Measurements from ENCODE around the gene AMZ1.
A peak's percentile ranks its signal among the peaks of the same experiment; 100 is the strongest.
"Not testable (repeated sequence)": the region's sequence is repeated elsewhere in the genome, so short reads cannot be mapped to it uniquely, and the experiment has no call there.

Gene AMZ1

DNA sequence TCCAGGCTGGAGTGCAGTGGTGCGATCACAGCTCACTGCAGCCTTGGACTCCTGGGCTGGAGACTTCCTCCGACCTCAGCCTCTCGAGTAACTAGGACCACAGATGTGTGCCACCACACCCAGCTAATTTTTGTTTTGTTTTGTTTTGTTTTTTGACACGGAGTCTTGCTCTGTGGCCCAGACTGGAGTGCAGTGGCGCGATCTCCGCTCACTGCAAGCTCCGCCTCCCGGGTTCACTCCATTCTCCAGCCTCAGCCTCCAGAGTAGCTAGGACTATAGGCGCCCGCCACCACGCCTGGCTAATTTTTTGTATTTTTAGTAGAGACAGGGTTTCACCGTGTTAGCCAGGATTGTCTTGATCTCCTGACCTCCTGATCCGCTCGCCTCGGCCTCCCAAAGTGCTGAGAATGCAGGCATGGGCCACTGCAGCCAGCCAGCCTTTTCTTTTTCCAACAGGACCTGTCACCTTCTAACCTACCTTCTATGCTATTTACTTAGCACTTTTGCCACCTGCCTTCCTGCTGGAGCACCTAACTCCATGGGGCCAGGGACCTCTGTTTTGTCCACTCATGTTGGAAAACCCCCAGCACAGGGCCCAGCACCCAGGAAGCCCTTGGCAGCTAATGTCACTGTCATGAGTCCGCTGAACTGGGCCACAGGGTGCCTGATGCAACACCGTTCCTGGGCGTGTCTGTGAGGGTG lies 5.6 kb downstream of the AMZ1 start:
- not testable (repeated sequence) for H3K27ac Mint-ChIP-seq; H3K36me3 Mint-ChIP-seq (ENCODE audit: insufficient read depth); H3K9me3 Mint-ChIP-seq

GRCh38 chr7:2694122-2694436 lies 6.1 kb downstream of the AMZ1 start:
- peaks cover 13 to 16% of the 10 kb centered on the region in 2 donors for H3K4me1 Mint-ChIP-seq (ENCODE audit: low read depth in 2 of 2)
- not testable (repeated sequence) for DNase-seq; ATAC-seq (replicated peaks)

More for the DNA sequence above, 5.6 kb downstream of the AMZ1 start:
- peaks cover 14 to 17% of the 10 kb centered on the region in 2 donors for H3K4me1 Mint-ChIP-seq (ENCODE audit: low read depth in 2 of 2)
- not testable (repeated sequence) for H3K4me3 Mint-ChIP-seq; ATAC-seq (replicated peaks); DNase-seq
- peaks cover 22 to 46% of the 10 kb centered on the region in 2 donors for H3K27me3 Mint-ChIP-seq

GRCh38 chr7:2698581-2699288 lies 10.7 kb downstream of the AMZ1 start:
- peak; percentile 91 for ATAC-seq (replicated peaks)

More at GRCh38 chr7:2694122-2694436, 6.1 kb downstream of the AMZ1 start:
- H3K27me3 Mint-ChIP-seq: peaks cover 17 to 40% of the 10 kb centered on the region in 2 donors
- H3K27ac Mint-ChIP-seq; H3K9me3 Mint-ChIP-seq; H3K4me3 Mint-ChIP-seq; H3K36me3 Mint-ChIP-seq (ENCODE audit: insufficient read depth): not testable (repeated sequence)

DNA sequence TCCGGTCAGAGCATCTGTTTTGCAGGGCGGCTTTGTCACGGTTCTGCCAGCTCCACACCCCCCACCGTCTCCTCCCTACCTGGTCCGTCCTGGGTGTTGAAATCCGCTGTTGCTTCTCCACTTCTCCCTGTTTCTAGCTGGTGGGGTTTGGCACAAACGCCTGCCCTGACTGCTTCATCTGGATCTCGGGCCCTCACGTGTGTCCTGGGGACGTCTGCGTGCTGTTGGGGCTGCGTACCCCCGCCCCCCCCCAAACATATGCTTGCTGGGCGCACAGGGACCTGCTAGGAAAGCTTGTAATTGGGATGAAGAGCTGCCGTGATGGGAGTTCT lies 11.3 kb downstream of the AMZ1 start:
- no peak for DNase-seq
- Mint-ChIP-seq H3K9me3 (no peaks in the 10 kb centered on the region), H3K4me1 (ENCODE audit: low read depth in 2 of 2) (peaks cover 25 to 28% of the 10 kb centered on the region in 2 donors), H3K36me3 (ENCODE audit: insufficient read depth) (peaks cover 10% of the 10 kb centered on the region), H3K27ac (peak overlapping the region; percentile 91 to 92), H3K27me3 (peaks cover 0 to 7% of the 10 kb centered on the region in 2 donors), H3K4me3 (peak overlapping the region; percentile 74 to 83)
- no peak for ATAC-seq (replicated peaks)

More at GRCh38 chr7:2698581-2699288, 10.7 kb downstream of the AMZ1 start:
- peak; percentile 68 to 73 (median 71) for DNase-seq
- H3K36me3 Mint-ChIP-seq (ENCODE audit: insufficient read depth): peaks cover 11% of the 10 kb centered on the region
- peaks cover 0 to 7% of the 10 kb centered on the region in 2 donors for H3K27me3 Mint-ChIP-seq
- peak overlapping the region; percentile 74 to 83 for H3K4me3 Mint-ChIP-seq
- H3K27ac Mint-ChIP-seq: peak overlapping the region; percentile 91 to 92
- no peaks in the 10 kb centered on the region for H3K9me3 Mint-ChIP-seq
- peaks cover 25 to 28% of the 10 kb centered on the region in 2 donors for H3K4me1 Mint-ChIP-seq (ENCODE audit: low read depth in 2 of 2)

DNA sequence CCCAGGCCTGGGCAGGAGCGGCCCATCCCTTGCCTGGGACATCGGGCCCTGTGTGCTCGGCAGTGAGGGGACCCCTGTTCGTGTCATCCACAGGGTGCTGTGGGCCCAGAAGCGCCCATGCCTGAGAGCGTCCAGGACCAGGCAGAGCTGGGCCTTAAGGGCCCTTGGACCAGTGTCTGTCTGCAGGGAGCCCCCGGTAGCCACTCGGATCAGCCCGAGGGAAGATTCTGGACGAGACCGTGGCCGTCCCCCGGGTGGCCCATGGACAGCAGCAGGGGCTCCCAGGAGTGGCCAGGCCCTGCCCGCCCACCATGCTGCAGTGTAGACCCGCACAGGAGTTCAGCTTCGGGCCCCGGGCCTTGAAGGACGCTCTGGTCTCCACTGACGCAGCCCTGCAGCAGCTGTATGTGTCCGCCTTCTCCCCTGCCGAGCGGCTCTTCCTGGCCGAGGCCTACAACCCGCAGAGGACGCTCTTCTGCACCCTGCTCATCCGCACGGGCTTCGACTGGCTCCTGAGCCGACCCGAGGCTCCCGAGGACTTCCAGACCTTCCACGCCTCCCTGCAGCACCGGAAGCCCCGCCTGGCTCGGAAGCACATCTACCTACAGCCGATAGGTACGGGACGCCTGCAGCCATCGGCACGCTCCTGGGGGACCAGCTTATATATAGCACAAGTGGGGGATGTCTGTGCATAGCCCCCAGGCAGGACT lies 12.3 kb downstream of the AMZ1 start:
- DNase-seq: no peak
- Mint-ChIP-seq H3K27ac (peak overlapping the region; percentile 91 to 92), H3K4me3 (peak overlapping the region; percentile 55 to 83), H3K9me3 (no peaks in the 10 kb centered on the region), H3K36me3 (ENCODE audit: insufficient read depth) (peaks cover 7% of the 10 kb centered on the region), H3K4me1 (ENCODE audit: low read depth in 2 of 2) (peaks cover 25 to 28% of the 10 kb centered on the region in 2 donors), H3K27me3 (peaks cover 0 to 7% of the 10 kb centered on the region in 2 donors)
- ATAC-seq (replicated peaks): no peak

DNA sequence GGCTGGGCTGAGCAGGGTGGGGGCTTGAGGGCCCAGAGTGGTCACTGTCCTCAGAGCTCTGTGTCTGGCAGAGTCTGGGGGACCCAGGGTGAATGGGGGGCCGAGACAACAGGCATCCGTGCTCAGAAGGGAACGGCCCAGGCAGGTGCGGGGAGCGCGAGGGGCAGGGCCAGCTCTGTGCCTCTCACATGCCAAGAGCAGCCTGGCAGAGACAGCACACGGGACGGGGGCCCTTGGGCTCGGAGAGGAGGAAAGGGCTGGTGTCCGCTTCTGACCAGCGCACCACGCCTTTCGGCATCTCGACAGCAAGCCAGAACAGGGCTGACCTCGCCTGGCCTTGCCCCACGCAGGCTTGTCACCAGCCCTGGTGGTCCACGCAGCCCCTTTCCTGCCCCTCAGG lies 13.4 kb downstream of the AMZ1 start:
- H3K4me1 Mint-ChIP-seq (ENCODE audit: low read depth in 2 of 2): peaks cover 25 to 28% of the 10 kb centered on the region in 2 donors
- H3K27me3 Mint-ChIP-seq: peaks cover 0 to 7% of the 10 kb centered on the region in 2 donors
- no peak for ATAC-seq (replicated peaks)
- no peak for DNase-seq
- H3K36me3 Mint-ChIP-seq (ENCODE audit: insufficient read depth): peaks cover 7% of the 10 kb centered on the region
- peak overlapping the region in 1 of 2 donors; percentile 57 for H3K27ac Mint-ChIP-seq
- H3K4me3 Mint-ChIP-seq: no peak overlapping the region
- no peaks in the 10 kb centered on the region for H3K9me3 Mint-ChIP-seq

GRCh38 chr7:2701832-2702593 lies 14.0 kb downstream of the AMZ1 start:
- Mint-ChIP-seq H3K4me3 (no peak overlapping the region), H3K36me3 (ENCODE audit: insufficient read depth) (peaks cover 7% of the 10 kb centered on the region), H3K27ac (peak overlapping the region in 1 of 2 donors; percentile 57), H3K9me3 (no peaks in the 10 kb centered on the region), H3K4me1 (ENCODE audit: low read depth in 2 of 2) (peaks cover 25 to 28% of the 10 kb centered on the region in 2 donors), H3K27me3 (peaks cover 0 to 7% of the 10 kb centered on the region in 2 donors)
- no peak for DNase-seq
- ATAC-seq (replicated peaks): no peak

GRCh38 chr7:2702594-2702957 lies 14.6 kb downstream of the AMZ1 start:
- H3K27me3 Mint-ChIP-seq: peaks cover 0 to 7% of the 10 kb centered on the region in 2 donors
- no peak for DNase-seq
- H3K36me3 Mint-ChIP-seq (ENCODE audit: insufficient read depth): peaks cover 7% of the 10 kb centered on the region
- no peaks in the 10 kb centered on the region for H3K9me3 Mint-ChIP-seq
- H3K4me1 Mint-ChIP-seq (ENCODE audit: low read depth in 2 of 2): peaks cover 25 to 28% of the 10 kb centered on the region in 2 donors
- no peak for ATAC-seq (replicated peaks)
- no peak overlapping the region for H3K4me3 Mint-ChIP-seq
- no peak overlapping the region for H3K27ac Mint-ChIP-seq

GRCh38 chr7:2705371-2706096 lies 17.5 kb downstream of the AMZ1 start:
- Mint-ChIP-seq H3K9me3 (no peaks in the 10 kb centered on the region), H3K27ac (no peak overlapping the region), H3K4me3 (no peak overlapping the region), H3K36me3 (ENCODE audit: insufficient read depth) (no peaks in the 10 kb centered on the region), H3K4me1 (ENCODE audit: low read depth in 2 of 2) (peaks cover 14 to 19% of the 10 kb centered on the region in 2 donors), H3K27me3 (peaks cover 0 to 15% of the 10 kb centered on the region in 2 donors)
- ATAC-seq (replicated peaks): no peak
- DNase-seq: no peak

- Mint-ChIP-seq H3K9me3 (no peaks in the 10 kb centered on the region), H3K4me3 (no peak overlapping the region), H3K4me1 (ENCODE audit: low read depth in 2 of 2) (peaks cover 21 to 25% of the 10 kb centered on the region in 2 donors), H3K27ac (no peak overlapping the region), H3K27me3 (peaks cover 0 to 15% of the 10 kb centered on the region in 2 donors), H3K36me3 (ENCODE audit: insufficient read depth) (no peaks in the 10 kb centered on the region)
- DNase-seq: no peak
- ATAC-seq (replicated peaks): no peak
These were observed 18.7 kb downstream of the AMZ1 start for GRCh38 chr7:2706685-2707126.

DNA sequence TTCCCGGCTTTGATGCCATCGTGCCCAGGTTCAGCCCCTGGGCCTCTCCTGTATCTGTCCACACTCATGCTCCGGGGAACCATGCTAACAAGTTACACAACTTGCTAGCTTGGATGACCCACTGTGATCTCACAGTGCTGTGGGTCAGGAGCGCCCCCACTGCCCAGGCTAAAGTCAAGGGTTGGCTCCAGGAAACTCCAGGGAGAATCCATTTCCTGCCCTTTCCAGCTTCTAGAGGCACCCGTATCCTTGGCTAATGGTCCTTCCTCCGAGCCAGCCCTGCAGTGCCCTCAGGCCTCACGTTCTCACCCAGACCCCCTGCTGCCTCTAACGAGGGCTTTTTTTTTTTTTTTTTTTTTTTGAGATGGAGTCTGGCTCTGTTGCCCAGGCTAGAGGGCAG lies 19.5 kb downstream of the AMZ1 start:
- H3K4me3 Mint-ChIP-seq: no peak overlapping the region
- H3K27me3 Mint-ChIP-seq: peaks cover 0 to 9% of the 10 kb centered on the region in 2 donors
- no peak for ATAC-seq (replicated peaks)
- H3K27ac Mint-ChIP-seq: no peak overlapping the region
- H3K4me1 Mint-ChIP-seq (ENCODE audit: low read depth in 2 of 2): peaks cover 21% of the 10 kb centered on the region in 2 donors
- H3K36me3 Mint-ChIP-seq (ENCODE audit: insufficient read depth): no peaks in the 10 kb centered on the region
- no peak for DNase-seq
- no peaks in the 10 kb centered on the region for H3K9me3 Mint-ChIP-seq

DNA sequence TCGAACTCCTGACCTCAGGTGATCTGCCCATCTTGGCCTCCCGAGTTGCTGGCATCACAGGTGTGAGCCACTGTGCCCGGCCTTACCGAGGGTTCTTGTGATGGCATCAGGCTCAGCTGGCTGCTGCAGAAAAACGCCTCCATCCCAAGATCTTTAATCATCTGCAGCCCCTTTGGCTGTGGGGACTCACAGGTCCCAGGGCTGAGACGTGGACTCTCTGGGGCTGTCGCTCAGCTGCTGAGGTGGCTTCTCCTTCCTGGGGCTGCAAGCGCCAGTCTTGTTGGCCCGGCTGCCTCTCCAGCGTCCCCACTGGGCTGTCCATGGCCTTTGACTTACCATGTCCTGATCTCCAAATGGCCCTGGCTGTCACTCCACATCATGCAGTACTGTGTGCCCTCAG lies 20.0 kb downstream of the AMZ1 start:
- DNase-seq: no peak
- no peak for ATAC-seq (replicated peaks)
- Mint-ChIP-seq H3K9me3 (no peaks in the 10 kb centered on the region), H3K4me1 (ENCODE audit: low read depth in 2 of 2) (peaks cover 21% of the 10 kb centered on the region in 2 donors), H3K27ac (no peak overlapping the region), H3K4me3 (no peak overlapping the region), H3K36me3 (ENCODE audit: insufficient read depth) (no peaks in the 10 kb centered on the region), H3K27me3 (peaks cover 0 to 9% of the 10 kb centered on the region in 2 donors)
